GM19438 (cell line): ENCODE measurements around the gene LTA4H.
"Not testable (repeated sequence)": the region's sequence is repeated elsewhere in the genome, so short reads cannot be mapped to it uniquely, and the experiment has no call there.

ENCODE experiments used
- ATAC-seq: cut with Tn5 transposase; IDR thresholded peaks from one replicate; pipeline ENCODE4 v1.9.1; 2021; ENCODE audit warnings: low read depth; ENCODE audit not compliant: unreplicated experiment

LTA4H gene

DNA sequence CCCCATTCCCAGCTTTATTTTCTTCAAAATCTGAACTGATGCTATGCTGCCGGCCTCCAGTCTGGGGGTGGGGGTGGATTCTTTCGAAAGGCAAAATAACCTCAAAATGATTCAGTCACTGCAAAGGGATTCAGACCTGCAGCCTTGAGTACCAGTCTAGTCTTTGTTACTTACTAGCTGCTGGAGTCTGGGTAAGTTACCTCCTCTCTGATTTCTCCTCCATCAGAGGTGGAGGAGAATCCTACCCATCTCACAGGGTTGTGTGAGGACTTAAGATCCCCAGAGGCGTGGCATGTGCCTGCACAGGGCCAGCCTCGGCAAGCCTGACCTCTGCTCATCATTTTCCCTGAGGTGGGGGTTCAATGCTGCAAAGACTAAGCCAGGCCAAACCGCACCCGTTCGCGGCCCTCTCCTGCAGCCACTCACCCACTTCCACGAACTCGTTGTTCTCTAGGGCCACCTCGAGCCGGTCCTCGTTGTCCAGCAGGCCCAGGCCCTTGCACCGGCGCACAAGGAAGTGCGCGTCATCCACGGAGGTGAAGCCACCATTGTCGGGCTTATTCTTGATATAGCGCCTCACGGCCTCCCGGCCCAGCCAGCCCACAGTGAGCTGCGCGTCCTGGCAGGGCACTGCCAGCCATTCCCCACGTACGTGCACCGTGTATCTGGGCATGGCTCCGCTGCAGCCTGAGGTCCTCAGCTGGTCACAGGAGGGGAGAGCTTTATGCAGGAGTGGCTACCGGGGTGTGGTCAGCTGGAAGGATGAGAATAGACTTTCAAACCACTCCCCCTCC lies 40.0 kb downstream of the LTA4H start:
- no peak for ATAC-seq

DNA sequence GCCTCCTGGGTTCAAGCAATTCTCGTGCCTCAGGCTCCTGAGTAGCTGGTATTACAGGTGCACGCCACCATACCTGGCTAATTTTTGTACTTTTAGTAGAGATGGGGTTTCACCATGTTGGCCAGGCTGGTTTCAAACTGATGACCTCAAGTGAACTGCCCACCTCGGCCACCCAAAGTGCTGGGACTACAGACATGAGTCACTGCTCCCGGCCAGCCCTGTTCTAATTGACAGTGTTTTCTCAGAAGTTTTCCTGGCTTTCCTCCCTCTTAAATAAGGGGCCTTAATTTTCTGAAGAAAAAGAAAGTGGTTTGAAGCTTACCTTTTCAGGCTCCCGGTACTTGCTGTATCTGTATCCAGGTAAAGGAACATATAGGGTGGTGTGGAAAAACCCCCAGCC lies 40.9 kb downstream of the LTA4H start:
- no peak for ATAC-seq

DNA sequence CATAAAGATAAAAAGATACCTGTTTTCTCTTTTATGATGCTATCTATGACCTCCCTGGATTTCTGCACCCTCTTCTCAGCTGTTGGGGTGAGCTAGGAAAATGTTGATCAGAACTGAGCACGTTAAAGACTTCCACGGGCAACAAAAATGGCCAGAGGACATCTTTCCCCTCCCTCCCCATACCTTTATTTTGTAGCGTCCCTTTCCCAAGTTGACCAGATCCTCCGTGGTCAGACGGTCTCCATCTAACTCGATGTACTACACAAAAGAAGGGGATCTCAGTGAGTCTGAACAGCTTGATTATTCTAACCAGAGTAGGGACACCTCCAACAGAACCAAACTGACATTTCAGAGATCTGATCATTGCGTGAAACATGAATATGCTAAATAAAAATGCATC lies 41.5 kb downstream of the LTA4H start:
- no peak for ATAC-seq

DNA sequence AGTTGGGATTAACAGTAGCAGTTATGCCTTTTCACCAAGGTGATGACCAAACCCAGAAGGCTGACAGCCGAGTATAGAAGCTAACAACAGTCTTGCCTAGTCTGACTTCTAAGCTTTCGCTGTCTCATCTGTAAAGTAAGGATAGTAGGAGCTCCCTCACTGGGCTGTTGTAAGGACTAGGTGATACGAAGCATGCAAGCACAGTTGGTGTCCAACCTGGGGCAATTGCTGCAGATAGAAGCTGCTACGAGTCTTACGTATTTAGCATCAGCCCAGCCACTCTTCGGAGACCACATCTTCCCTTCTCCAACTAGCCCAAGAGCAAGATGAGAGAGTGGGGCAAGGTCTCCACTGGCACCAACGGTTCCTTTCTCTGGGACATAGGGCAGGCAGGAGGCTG lies 45.3 kb downstream of the LTA4H start:
- no peak for ATAC-seq

DNA sequence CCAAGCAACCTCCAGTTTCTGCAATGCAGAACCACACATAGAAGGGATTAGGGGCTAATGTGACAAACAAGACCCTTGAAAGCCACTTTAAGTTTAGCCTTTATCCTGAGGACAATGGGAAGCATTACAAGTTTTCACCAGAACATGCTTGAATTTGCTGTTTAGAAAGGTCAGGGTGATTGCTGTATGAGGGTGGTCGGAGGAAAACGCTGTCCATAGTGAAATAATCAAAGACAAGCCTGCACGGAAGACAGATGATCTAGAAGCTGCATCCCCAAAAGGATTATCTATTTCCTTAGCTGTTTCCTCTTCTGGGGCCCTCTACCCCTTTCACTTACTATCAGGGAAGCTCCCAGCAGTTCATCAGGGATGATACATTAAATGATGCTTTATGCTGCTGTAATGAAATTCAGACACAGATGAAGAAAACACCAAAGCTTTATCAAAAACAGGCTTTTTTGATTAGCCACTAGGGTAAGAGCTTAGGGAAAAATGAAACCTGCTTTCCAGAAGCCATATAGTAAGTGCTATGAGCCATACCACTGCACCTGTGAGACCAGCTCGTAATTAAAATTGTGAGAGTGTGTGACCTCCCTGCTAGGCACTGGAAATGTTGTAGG lies 45.8 kb downstream of the LTA4H start:
- ATAC-seq: no peak

DNA sequence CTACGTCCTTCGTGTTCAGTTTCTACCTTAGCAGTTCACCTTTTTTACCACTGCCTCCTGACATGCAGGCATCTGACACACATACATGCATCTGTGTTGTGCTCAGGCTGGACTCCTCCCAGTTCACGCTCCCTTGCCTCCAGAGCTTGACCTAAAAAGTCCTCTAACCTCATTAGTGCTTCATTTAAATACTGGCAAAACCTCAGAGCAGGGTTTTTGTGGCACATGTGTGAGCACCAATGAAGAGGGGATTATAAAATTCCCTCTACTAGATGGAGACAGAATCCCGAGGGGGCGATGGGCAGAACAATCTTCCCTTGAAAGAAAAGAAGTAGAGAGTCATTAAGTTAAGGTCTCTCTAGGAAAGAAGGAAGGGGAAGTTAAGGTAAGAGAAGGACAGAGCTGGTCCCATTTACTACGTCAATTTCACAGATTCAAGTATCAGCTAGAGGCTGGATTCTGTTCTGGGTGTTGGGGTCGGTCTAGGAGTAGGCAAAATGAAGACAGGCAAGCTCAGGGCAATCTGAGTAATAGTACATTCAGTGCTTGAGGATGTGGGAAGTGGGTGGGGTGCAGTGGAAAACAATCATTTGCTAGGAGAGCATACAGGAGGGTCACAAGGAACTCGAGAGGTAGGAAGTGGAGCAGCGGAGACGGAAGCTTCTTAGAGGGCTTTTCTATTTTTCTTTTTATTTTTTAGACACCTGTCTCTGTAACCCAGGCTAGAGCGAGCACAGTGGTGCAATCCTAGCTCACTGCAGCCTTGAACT lies 46.7 kb downstream of the LTA4H start:
- ATAC-seq: no peak

DNA sequence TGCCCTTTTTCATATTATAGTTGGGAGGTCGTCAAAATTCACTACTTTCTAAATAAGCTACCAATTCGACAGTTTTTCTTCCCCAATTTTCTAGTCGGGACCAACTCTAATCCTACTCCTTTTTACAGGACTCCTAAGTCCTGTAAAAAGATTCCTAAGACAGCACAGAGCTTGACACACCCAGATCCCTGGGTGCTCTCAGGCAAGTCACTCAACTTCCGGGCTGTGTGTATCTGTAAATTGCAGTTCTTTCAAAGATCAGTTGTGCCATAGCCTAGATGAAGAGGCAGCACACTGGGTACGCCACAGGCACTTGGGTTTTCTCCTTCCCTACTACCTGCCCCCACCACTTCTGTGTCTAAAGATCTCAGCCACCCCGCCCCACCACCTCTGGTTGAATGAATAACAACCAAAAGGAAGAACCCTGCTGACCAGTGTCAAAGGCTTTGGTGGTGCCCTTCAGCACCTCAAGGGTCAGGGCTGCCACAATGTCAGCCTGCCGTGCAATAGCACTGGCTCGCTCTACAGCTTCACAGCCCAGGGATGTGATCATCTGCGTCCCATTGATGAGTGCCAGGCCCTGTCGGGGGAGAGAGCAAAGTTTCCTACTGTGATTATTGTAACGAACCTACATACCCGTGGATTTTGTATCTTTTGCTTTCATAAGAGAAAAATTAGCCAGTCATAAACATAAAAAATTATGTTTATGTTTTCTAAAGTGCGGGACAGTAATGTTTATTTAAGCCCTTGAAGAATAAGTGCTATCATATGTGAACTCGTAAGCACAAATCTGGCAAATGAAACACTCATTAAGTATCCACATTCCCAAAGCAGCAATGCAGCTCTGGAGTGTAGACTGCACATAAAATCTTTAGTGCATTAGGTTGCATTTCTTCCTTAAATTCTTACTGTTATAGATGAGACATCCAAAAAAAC lies 48.5 kb downstream of the LTA4H start:
- no peak for ATAC-seq

DNA sequence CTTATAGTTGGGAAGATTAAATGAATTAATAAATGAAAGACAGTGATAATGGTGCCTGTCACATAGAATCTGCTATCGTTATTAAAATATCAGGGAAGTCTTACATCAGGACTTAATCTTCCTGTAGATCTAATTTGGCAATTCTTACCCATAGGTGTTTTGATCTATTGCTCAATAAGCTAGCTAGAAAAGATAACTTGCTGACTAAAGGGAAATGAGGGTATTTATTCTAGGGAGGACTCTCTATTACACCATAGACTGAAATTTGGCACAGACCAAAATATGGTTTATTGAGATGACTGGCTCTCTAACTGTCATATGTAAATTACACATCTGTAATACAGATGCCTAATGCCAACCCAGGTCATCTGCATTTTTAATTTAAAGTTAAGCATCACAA lies 50.7 kb downstream of the LTA4H start:
- no peak for ATAC-seq

DNA sequence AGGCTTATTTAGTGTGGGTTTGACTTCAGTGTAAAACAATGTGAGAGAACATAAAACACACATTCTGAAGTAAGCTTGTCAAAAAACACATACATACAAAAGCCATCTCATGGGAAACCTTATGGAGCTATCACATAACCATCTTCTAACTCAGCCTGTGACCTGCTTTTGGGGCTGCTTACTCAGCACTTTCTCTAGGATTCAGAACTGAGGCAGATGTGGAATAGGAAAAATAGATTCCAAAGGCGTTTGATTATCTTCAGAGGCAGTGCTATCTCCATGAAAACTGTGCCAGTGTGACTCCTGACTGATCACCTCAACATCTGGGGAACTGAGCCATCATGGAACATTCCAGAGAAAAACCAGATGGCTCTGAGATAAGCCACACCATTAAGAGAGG lies 52.8 kb downstream of the LTA4H start:
- ATAC-seq: no peak

DNA sequence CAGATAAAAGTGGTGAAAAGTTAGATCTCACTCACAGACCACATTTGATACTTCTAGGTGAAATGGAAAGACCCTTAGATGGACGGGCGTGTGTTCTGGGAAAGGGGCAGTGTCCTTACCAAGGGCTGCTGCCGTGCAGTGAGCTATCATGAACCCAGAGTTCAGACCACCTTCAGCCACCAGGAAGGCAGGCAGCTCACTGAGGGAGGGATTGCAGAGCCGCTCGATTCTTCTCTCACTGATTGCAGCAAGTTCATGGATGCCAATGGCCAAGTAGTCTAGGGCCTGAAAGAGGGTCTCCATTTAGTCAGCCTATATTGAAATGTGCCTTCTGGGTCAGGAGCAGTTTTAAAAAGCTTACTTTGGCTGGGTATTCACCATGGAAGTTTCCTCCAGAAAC lies 55.0 kb downstream of the LTA4H start:
- ATAC-seq: no peak

DNA sequence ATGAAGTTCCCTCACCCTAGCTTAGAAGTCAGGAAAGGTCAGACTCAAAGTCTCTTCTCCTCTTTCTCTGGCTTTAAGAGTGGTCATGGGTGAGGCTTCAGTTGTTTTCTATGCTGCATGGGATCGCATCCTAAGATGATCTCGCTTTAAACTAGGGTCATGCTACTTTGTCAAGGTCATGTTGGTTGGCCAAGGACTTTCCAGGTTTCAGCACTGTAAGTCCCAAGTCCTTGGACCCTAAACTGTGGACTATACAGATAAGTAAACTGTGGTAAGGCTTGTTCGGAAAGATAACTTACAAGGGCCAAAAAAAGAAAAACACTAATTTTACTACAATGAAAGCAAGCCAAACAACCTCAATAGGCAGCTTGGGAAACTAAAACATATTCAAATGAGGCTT lies 56.6 kb downstream of the LTA4H start:
- no peak for ATAC-seq

DNA sequence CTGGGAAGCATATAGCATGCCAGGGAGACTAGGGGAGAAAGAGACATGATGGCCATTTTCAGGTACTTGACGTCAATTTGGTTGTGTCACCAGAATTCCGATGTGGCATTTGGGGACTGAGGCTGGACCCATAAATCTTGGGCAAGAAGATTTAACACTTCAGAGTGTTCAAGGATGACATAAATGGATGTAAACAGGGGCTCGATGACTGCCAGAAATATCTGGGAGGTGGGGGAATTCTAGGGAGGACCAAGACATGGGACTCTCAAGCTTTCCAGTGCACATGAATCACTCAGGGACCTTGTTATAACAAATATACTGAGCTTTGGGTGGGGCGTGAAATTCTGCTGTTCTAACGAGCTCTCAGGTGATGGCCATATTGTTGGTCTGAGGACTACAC lies 57.0 kb downstream of the LTA4H start:
- ATAC-seq: no peak

DNA sequence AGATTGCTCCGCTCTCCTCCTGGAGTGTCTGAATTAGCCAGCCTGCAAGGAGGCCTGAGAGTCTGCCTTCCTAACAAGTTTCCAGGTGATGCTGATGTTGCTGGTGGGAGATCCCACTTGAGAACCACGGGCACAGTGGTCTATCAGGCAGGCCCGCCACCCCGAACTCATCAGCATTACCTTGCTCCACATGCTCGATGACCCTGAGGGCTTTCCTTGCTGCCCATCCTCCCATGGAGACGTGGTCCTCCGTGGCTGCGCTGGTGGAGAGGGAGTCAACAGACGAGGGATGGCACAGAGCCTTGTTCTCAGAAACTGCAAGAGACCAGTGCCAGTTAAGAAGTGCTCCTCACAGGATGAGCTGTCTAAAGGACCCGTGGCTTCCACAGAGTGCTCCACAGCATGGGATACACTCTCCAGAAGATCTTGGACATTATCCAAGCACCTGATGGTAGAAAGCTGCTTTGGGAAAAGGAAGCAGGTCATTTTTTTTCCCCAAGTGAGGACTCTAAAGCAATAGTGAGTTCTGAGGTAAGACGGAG lies 57.6 kb downstream of the LTA4H start:
- ATAC-seq: no peak

DNA sequence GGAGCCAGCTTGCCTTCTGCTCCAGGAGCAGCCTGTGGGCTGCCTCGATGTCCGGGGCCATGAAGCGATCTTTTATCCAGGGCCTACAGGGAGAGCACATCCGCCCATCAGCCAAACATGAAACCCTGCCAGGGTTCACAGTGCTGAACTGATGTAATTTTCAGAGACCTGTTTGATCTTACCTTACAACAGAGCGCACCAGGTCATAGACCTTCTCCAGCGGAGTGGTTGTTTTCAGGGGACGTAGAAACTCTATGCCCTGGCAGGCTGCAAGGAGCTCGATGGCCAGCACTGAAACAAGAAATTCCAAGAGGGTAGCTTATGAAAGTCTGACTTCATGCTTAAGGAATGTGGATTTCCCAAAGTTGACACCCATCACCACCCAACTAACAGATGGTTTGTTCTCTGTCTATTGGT lies 59.0 kb downstream of the LTA4H start:
- ATAC-seq: no peak

DNA sequence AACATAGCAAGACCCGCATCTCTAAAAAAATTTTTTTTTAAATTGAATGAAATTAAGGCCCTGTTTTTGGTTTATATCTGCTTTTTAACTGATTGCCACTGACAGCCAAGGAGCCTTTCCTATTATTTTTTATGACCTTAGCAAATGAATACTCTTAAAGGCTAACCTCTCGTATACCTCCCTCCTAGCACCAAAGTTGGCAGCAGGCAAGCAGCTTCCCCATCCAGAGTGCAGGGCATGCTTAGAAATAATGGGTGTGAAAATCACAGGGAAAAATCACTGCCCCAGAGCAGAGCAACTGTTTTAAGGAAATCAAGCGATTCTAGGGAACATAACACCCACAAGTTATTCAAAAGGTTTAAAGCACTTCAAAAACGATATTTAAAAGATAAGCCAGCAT lies 59.9 kb downstream of the LTA4H start:
- no peak for ATAC-seq

DNA sequence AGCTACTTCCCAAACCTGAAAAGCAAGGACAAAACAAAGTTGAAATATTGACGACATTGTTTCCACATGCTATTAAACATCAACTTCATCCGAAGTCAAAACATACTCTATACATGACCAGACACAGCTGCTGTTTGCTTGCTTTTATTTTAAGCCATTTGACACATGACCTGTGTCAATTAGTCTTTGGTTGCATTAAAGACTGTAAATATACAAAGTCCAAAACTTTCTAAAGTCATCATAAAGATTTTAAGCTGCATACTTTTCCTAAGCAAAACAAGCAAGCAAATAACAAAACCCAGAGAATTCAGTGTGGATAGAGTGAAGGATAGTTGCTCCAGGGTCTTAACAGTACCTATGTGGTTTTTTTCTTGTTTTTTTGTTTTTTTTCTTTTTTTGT lies 61.0 kb downstream of the LTA4H start:
- ATAC-seq: no peak

DNA sequence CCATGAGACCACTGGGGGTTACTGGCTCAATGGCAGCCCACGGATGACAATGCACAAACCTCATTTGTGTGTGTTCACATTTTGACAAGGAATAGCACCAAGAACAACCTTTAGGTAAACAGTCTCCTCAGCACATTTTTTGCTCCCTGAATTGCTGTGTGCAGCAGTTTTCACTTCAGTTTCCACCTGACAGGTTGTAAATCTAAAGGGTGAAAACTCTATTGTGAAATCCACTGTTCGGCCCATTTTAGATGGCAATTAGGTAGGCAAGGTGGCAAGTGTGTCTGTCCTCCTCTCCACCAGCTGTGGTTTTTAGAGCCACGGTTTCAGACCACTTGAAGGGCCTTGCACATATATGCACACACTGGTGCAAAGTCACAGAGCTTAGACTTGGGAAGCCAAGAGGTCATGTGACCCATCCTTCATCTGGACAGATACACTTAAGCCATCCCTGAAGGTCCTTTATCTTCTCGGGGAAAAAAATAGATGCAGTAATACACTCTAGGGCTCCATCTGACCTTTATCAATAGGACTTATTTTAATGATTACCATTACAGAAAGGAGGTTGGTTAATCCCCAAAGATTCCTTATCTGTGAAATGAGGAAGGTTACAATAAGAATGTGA lies 62.4 kb downstream of the LTA4H start:
- no peak for ATAC-seq

DNA sequence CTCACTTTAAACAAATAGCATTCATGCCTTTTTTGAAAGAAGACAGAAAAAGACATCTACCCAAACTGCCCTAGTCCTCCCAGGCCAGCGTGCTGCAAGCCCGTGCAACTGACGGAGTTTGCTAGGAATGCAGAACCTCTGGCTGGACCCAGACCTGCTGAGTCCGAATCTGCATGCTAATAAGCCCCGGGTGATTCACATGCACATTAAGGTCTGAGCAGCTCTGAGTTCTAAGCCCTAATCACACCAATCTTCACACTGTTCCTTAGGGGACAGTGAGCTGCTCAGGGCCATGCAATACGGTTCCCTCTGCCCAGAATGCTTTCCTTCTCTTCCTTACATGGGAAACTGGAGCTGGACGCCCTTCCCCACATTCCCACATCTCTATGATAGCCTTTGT lies 64.5 kb downstream of the LTA4H start:
- ATAC-seq: no peak

DNA sequence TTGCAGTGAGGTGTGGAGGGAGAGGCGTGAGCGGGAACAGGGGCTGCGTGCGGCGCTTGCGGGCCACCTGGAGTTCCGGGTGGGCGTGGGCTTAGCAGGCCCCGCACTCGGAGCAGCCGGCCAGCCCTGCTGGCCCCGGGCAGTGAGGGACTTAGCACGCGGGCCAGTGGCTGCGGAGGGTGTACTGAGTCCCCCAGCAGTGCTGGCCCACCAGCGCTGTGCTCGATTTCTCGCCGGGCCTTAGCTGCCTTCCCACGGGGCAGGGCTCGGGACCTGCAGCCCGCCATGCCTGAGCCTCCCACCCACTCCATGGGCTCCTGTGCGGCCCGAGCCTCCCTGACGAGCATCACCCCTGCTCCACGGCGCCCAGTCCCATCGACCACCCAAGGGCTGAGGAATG lies 66.3 kb downstream of the LTA4H start:
- not testable (repeated sequence) for ATAC-seq

DNA sequence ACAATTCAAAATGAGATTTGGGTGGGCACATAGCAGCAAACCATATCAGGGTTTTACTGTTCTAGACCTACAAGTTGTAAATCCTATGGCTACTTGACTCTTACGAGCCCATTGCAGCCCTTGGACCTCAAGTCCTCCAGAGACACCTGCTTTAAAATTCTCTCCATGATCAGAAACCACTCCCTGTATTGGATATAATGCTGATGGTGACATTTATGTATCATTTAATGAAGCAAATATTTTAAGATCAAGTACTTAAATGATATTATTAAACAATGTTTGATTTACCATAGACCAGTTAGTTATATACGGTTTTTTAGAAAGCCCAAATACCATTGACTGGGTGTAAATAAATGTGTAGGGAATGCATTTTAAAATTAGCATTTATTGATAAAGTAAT lies 68.1 kb downstream of the LTA4H start:
- ATAC-seq: no peak
